ENCODE measurements around the gene NPW. TPM values are rescaled to one million over a fixed set of nuclear protein-coding genes. Genes with fewer than 3 reads are reported as not detected.

Gene NPW
- total and polyA plus RNA-seq, 8 donors, result 0.94 to 5.4 (median 2.7) TPM

GRCh38 chr16:1984347-1985225 lies 35.0 kb upstream of the NPW start:
- Histone ChIP-seq H3K27me3 (peaks cover 34 to 58% of the 10 kb centered on the region in 2 donors), H3K4me1 (peaks cover 15 to 29% of the 10 kb centered on the region in 2 donors), H3K9me3 (no peaks in the 10 kb centered on the region), H3K4me3 (peak overlapping the region; percentile 71 to 88), H3K36me3 (peaks cover 0 to 24% of the 10 kb centered on the region in 2 donors), H3K27ac (peak overlapping the region; percentile 63 to 88)
- no peak for TF ChIP-seq CTCF (IDR thresholded peaks at IDR 0.05)
- ATAC-seq (no peak), DNase-seq (no peak)
- intact Hi-C loops (cut with DNase I), result no loop called here

GRCh38 chr16:1985466-1986150 lies 34.0 kb upstream of the NPW start:
- intact Hi-C loops (cut with DNase I), result no loop called here
- DNase-seq (no peak), ATAC-seq (no peak)
- Histone ChIP-seq H3K27me3 (peaks cover 29 to 58% of the 10 kb centered on the region in 2 donors), H3K36me3 (peaks cover 0 to 24% of the 10 kb centered on the region in 2 donors), H3K27ac (no peak overlapping the region), H3K4me1 (peaks cover 19 to 39% of the 10 kb centered on the region in 2 donors), H3K4me3 (no peak overlapping the region), H3K9me3 (no peaks in the 10 kb centered on the region)
- TF ChIP-seq CTCF (IDR thresholded peaks at IDR 0.05), result no peak

- Histone ChIP-seq H3K4me1 (peaks cover 33 to 53% of the 10 kb centered on the region in 2 donors), H3K36me3 (peaks cover 0 to 24% of the 10 kb centered on the region in 2 donors), H3K9me3 (no peaks in the 10 kb centered on the region), H3K27ac (no peak overlapping the region), H3K4me3 (no peak overlapping the region), H3K27me3 (peaks cover 29 to 56% of the 10 kb centered on the region in 2 donors)
- intact Hi-C loops (cut with DNase I), result no loop called here
- ATAC-seq, result no peak
- DNase-seq, result no peak
- TF ChIP-seq CTCF (IDR thresholded peaks at IDR 0.05), result no peak
Measured at GRCh38 chr16:1987198-1987597, 32.4 kb upstream of the NPW start.

GRCh38 chr16:1989209-1990100 lies 30.1 kb upstream of the NPW start, which contains the start of gene SYNGR3:
TSS of gene SYNGR3 (plus strand) at chr16:1989970. CDS start at chr16:1990103, 133 bp downstream.
- H3K4me3 ChIP-seq, result peak within 1 kb of the TSS in 1 of 2 donors; percentile 16
- peaks cover 0 to 5% of the 10 kb centered on the region in 2 donors for H3K9me3 ChIP-seq
- no peak within 1 kb of the TSS for H3K27ac ChIP-seq
- ATAC-seq (no peak), DNase-seq (peak in 1 of 4 donors; percentile 80)
- peaks cover 29 to 41% of the 10 kb centered on the region in 2 donors for H3K27me3 ChIP-seq
- H3K36me3 ChIP-seq, result peaks cover 0 to 24% of the 10 kb centered on the region in 2 donors
- H3K4me1 ChIP-seq, result peaks cover 28 to 52% of the 10 kb centered on the region in 2 donors
- TF ChIP-seq CTCF (IDR thresholded peaks at IDR 0.05), result no peak
- intact Hi-C loops (cut with DNase I), result no loop called here

Measured in left lung (tissue), 10 donors.